Body of pancreas (tissue), 4 donors: ENCODE data around the gene FAM149A.

Experiments
- CTCF ChIP-seq, 7 experiments: fragments of 450-650 bp in 4 of 7; fragments of 200-600 bp in 3 of 7; sonication (generic) in 3 of 7; IDR thresholded peaks; one replicate each; pipeline ENCODE4 v1.5.1; 2016 to 2019; ENCODE audit warnings: antibody characterized with exemption in 7 of 7
- POLR2A ChIP-seq, 3 donors: fragments of 450-650 bp; IDR thresholded peaks; one replicate each; pipeline ENCODE4 v1.6.1; 2016; ENCODE audit warnings: antibody characterized with exemption in 3 of 3, mild to moderate bottlenecking in 2 of 3

- TF ChIP-seq POLR2A (IDR thresholded peaks at IDR 0.05) (peak; percentile 65 to 79 (median 67)), CTCF (IDR thresholded peaks at IDR 0.05) (no peak)
These were observed at the start of gene FAM149A for GRCh38 chr4:186104114-186104889.
